AG08395 (cell line): ENCODE data around the gene SRF.

Experiments
- DNase-seq: peaks from one replicate; pipeline ENCODE4 v3.0.0; 2012; ENCODE audit warnings: mixed read lengths, low spot score

SRF gene

DNA sequence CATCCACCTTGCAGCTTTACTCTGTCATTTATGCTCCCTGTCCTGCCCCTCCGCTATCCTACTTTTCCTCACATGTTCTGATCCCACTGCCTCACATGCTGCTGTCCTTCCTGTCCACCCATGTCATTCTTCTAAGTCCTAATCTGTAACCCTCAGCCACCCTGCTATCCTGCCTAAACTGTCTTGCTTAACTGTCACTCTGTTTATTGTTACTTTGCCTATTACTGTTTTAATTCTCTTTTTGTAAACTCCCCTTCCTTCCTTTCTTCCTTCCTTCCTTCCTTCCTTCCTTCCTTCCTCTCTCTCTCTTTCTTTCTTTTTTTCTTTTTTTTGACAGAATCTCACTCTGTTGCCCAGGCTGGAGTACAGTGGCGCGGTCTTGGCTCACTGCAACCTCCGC is 12.4 kb downstream of the SRF start:
- no peak for DNase-seq

DNA sequence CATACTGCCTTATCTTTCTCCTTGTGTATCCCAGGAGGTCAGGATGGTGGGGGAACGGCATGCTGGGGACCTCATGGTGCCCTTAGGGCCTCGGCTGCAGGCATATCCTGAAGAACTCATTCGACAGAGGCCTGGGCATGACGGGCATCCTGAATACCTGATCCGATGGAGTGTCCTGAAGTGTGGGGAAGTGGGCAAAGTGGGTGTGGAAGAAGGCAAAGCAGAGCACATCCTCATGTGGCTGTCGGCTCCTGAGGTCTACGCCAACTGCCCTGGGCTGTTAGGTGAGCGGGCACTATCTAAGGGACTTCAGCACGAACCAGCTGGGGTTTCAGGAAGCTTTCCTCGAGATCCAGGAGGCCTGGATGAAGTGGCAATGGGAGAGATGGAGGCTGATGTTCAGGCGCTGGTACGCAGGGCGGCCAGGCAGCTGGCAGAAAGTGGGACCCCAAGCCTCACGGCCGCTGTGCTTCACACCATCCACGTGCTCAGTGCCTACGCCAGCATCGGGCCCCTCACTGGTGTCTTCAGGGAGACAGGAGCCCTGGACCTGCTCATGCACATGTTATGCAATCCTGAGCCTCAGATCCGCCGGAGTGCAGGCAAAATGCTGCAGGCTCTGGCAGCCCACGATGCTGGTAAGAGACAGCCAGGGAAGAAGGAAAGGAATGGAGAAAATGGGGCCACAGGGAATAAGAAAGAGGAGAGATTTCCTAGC is 13.4 kb downstream of the SRF start:
- DNase-seq = no peak

DNA sequence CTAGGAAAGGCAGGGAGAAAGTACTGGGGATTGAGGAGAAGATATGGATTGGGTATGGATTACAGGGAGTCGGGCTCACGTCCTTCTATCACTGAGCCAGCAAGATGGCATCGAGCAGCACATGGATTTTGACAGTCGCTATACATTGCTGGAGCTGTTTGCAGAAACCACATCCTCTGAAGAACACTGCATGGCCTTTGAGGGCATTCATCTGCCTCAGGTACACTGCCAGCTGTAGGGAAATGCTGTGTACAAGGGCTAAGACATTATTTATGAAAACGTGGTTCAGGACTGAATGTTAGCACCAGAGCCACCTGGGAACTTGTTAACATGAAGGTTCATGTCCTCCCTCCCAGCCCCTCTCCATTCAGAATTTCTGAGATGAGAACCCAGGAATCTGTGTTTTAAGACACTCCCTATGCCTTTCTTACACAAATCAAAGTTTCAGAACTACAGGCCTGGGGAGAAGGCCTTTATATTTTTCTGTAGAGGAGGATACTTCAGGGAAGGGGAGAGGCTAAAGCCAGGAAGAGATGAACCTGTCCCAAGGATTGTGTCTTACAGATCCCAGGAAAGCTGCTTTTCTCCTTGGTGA is 14.4 kb downstream of the SRF start:
- DNase-seq = no peak

DNA sequence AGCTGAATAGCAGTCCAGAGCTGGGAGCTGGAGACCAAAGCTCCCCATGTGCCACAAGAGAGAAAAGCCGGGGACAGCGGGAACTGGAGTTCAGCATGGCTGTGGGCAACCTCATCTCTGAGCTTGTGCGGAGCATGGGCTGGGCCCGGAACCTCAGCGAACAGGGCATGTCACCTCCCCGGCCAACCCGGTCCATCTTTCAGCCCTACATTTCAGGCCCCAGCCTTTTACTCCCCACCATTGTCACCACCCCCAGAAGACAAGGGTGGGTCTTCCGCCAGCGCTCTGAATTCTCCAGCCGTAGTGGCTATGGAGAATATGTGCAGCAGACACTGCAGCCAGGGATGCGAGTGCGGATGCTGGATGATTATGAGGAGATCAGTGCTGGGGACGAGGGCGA is 14.9 kb downstream of the SRF start:
- DNase-seq = no peak

DNA sequence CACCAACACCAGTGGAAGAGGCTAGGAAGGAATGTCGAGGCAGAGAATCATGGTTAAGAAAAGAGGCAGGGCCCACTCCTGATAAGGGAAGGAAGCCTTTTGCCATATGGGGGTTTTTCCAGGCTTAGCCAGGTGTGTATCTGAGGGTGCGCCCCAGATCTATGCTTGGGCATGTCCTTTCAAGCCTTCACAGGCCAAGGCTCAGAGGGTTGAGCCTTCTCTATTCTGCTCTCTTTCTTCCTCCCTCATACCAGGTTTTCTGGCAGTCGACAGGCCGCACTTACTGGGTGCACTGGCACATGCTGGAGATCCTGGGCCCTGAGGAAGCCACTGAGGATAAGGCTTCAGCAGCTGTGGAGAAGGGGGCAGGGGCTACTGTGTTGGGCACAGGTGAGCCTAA is 15.6 kb downstream of the SRF start:
- DNase-seq = no peak

DNA sequence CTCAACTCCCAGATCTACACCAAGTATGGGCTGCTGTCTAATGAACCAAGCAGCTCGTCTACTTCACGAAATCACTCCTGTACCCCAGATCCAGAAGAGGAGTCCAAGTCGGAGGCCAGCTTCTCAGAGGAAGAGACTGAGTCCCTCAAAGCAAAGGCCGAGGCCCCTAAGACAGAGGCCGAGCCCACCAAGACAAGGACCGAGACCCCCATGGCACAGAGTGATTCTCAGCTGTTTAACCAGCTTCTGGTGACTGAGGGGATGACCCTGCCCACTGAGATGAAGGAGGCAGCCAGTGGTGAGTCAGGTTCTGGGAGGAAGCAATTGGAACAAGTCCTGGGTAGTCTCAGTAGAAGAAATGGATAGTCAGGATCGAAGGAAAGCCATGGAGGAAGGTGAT is 16.8 kb downstream of the SRF start:
- no peak for DNase-seq

DNA sequence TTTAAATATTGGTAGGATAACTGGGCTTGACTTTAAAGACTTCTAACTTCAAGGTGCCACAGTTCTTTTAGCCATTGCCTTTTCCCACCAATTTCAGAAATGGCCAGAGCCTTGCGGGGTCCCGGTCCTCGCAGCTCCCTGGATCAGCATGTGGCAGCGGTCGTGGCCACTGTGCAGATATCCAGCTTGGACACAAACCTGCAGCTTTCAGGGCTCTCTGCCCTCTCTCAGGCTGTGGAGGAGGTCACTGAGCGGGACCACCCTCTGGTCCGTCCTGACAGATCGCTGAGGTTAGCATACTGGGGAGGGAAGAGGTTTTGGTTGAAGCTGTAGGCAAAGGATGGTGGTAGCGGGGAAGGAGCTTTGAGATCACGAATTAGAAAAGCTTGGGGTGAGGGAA is 17.4 kb downstream of the SRF start:
- DNase-seq = no peak

DNA sequence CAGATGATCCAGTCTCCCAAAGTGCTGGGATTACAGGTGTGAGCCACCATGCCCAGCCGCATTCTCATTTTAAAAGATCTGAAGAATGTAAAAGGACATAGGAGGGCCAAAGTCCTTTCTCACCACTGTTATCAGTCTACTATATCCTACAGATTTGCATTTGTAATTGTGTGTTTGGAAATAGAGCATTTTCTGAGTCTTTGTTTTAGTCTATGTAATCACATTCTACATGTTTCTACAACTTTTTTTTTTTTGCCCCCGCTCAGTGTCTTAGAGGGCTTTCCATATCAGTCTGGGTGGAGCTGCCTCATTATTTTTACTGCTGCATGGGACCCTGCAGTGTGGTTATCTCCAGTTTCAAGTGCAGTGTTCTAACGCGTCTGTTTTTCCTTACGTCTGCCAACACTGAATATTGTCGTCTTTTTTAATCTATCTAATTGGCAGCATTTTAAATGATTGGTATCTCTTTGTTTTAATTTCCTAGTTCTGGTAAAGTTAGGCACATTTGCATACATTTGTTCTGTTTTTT is 18.8 kb downstream of the SRF start:
- no peak for DNase-seq

DNA sequence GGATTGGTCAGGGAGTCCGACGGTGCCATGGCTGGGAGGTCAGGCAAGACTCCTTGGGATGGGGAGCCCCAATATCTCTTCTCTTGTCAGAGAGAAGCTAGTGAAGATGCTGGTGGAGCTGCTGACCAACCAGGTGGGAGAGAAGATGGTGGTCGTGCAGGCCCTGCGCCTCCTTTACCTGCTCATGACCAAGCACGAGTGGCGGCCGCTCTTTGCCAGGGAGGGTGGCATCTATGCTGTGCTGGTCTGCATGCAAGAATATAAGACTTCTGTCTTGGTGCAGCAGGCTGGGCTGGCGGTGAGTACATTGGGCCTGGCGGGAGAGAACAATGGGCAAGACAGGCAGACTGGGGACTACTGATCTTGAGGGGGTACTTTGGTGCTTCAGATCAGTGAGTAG is 21.8 kb downstream of the SRF start:
- DNase-seq = no peak

DNA sequence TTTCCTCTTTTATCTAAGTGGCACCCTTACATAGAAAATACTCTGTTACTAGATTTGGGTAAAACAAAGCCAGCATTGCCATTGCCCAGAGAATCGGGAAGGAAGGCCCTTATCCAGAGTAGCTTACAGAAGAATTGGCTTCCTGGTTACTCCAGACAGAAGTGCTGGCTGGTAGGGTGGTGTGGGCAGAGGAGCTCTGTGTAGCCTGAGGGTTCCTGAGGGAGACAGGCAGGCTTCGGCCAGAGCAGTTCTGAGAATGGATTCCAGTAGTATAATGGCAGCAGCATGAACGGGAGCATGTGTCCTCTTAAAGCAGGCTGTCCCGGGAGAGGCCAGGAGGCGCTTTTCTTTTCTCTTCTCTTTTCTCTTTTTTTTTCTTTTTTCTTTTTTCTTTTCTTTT is 22.9 kb downstream of the SRF start:
- no peak for DNase-seq

DNA sequence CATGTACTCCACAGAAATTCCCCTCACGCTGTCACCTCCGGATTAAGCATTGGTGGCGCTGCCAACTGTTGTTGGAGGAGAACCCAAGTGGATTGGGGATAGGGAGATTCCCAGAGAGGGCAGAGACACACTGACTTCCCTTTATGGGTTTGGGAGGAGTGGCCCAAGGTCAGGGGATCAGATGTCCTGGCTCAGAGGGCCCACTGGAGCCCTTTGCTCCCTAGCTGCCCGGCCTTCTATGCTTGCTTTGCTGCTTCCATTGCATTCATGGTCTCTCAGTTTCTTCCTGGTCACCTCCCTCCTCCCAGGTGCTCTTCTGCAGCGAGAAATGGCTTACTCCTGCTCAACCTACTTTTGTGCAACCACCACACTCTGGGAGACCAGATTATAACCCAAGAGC is 25.3 kb downstream of the SRF start:
- no peak for DNase-seq

DNA sequence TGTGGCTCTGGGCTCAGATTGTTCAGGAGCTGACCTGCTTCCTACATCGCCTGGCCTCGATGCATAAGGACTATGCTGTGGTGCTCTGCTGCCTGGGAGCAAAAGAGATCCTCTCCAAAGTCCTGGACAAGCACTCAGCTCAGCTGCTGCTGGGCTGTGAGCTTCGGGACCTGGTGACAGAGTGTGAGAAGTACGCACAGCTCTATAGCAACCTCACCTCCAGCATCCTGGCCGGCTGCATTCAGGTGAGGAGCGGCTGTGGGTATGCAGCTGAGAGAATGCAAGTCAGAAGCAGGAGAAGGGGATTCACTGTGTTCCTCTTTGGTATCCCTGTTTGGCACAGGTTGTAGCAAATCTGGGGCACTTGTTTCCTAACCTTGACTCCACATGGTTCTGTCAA is 28.8 kb downstream of the SRF start:
- no peak for DNase-seq

DNA sequence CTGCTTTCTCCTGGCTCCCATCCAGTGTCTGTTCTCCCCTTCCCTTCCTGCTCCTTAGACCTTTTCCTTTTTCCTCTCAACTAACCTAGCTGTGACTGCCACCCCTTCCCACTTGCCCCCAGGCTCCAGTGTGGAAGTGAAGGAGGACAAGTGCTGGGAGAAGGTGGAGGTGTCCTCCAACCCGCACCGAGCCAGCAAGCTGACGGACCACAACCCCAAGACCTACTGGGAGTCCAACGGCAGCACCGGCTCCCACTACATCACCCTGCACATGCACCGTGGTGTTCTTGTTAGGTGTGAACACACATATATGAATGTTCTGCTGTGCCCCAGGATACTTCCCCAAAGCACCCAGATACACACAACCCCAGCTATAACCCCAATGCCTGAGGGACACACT is 29.5 kb downstream of the SRF start:
- DNase-seq = no peak

DNA sequence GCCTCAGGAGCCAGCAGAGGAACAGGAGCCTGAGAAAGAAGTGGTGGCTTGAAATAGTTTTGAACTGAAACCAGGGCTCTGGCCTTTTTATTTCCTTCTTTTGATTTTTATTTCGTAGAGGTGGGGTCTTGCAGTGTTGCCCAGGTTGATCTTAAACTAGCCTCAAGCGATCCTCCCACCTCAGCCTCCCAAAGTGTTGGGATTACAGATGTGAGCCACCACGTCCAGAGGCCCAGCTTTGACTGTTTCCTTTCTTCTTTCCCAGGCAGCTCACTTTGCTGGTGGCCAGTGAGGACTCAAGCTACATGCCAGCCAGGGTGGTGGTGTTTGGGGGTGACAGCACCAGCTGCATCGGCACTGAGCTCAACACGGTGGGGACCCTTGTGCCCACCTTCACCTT is 31.4 kb downstream of the SRF start:
- no peak for DNase-seq

DNA sequence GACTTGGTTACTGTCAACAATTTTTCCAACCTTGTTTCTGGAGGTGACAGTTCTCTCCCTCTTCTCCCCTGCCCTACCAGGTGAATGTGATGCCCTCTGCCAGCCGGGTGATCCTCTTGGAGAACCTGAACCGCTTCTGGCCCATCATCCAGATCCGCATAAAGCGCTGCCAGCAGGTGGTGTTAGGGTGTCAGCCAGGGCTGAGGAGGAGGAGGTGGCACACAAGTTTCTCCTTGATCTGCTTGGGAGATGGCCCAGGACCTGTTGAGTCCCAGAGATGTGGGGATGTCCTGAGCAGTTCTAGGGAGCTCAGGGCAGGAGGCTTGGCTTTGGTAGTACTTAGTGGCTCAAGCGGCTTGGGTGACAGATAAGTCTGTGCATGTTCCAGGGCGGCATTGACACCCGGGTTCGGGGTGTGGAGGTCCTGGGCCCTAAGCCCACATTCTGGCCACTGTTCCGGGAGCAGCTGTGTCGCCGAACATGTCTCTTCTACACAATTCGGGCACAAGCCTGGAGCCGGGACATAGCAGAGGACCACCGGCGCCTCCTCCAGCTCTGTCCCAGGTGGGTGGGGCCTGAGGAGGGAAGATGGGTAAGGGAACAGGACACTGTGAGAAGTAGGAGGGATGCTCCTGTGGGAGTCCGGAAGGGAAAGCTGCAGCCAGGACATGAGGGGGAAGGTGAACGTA is 32.1 kb downstream of the SRF start:
- DNase-seq = no peak

DNA sequence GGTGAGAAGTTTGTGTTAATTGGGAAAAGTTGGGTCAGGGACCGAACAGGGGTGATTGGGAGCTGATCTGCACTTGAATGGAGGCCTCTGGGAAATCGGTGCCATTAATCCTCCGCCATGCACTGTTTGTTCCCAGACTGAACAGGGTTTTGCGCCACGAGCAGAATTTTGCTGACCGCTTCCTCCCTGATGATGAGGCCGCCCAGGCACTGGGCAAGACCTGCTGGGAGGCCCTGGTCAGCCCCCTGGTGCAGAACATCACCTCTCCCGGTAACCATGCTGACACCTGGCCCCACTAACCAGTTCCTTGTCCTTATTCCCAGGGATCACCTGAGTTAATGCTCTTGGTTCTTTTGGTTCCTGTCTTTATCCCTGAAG is 32.6 kb downstream of the SRF start:
- DNase-seq = no peak

DNA sequence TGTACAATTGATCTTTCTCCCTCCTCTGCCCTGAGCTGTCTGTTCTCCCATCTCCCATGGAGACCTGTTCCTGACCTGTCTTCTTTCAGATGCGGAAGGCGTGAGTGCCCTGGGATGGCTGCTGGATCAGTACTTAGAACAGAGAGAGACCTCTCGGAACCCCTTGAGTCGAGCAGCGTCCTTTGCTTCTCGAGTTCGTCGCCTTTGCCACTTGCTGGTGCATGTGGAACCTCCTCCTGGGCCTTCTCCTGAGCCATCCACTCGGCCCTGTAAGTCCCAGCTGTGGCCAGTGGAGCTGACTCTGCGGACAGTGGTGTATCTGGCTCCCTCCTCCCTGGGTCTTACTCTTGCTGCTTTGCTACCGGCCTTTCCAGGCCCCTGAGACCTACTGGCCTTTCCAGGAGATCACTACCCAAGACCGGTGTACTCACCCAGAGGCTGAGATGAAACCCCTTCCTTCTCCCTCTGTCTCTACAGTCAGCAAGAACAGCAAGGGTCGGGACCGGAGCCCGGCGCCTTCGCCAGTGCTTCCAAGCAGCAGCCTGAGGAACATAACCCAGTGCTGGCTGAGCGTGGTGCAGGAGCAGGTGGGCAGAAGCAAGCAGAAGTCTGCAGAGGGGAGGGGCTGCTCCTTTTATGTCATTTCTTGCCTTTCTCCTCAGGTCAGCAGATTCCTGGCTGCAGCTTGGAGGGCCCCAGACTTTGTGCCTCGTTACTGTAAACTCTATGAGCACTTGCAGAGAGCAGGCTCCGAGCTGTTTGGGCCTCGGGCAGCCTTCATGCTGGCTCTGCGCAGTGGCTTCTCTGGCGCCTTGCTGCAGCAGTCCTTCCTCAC is 33.4 kb downstream of the SRF start:
- DNase-seq = no peak

DNA sequence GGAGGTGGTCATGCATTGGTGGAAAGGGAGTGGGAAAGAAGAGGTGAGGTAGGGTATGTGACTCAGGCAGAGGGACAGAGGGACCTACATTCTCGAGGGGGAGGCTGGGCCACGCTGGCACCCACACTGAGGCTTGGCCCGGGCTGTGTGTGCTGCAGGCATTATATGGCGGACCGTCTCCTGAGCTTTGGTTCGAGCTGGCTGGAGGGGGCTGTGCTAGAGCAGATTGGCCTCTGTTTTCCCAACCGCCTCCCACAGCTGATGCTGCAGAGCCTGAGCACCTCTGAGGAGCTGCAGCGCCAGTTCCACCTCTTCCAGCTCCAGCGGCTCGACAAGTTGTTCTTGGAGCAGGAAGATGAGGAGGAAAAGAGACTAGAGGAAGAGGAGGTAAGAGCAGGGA is 34.8 kb downstream of the SRF start:
- no peak for DNase-seq

DNA sequence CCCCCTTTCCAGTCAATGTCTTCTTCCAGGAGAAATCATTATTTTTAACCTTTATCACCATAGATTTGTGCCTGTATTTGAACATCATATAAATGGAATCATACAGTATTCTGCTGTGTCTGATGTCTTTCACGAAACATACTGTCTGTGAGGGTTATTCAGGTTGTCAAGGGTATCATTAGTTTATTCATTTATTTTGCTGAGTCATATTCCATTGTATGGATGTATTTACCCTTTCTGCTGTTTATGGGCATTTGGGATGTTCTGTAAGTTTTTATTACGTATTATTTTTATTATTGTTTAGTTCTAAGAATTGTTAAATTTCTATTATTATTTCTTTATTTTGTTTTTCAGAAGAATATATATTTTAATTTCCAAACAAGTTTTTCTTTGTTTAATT is 36.2 kb downstream of the SRF start:
- no peak for DNase-seq

DNA sequence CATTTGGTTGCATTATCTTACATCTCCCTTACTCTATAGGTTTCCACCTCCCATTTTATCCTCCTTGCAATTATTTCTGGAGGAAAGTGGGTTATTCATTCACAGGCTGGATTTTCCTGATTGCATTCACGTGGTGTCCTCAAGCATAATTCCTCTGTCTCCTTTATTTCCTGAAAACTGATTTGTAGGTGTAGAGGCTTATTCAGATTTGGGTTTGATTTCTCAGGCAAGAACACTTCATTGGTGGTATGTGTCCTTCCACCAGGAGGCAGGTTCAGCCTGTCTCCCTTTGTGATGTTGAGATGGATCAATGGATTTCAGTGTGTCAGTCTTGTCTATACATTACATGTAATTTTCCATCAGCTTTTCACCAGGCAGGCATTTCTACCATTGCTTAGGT is 40.9 kb downstream of the SRF start:
- DNase-seq = no peak

DNA sequence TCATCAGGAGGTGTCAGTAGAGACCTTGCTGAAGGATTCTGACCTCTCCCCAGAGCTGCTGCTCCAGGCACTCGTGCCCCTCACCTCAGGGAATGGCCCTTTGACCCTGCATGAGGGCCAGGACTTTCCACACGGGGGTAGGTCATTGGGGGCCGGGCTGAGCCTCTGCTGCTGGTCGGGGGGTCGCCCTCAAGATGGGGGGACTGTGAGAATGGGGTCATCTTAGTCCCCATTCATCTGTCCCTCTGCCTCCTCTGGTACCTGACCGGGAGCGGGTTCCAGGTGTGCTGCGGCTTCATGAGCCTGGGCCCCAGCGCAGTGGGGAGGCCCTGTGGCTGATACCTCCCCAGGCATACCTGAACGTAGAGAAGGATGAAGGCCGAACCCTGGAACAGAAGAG is 42.4 kb downstream of the SRF start:
- no peak for DNase-seq

DNA sequence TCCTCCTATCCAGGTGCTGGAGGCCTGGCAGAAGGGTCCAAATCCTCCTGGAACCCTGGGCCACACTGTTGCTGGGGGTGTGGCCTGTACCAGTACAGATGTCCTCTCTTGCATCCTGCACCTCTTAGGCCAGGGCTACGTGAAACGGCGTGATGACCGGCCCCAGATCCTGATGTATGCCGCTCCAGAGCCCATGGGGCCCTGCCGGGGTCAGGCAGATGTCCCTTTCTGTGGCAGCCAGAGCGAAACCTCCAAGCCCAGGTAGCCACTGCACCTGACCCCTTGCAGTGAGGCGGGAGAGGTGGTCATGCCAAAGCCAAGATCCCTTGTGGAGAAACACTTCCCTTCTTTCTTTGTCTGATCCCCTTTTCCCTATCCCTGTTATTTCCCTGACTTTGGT is 44.0 kb downstream of the SRF start:
- DNase-seq = no peak

DNA sequence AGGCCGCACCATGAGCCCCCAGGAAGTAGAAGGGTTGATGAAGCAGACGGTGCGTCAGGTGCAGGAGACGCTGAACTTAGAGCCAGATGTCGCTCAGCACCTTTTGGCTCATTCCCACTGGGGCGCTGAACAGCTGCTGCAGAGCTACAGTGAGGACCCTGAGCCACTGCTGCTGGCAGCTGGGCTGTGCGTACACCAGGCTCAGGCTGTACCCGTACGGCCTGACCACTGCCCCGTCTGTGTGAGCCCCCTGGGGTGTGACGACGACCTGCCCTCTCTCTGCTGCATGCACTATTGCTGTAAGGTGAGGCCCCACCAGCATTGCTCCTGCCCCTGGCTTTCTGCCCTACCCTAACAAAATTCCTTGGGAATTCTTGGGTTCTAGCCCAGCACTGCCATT is 45.1 kb downstream of the SRF start:
- no peak for DNase-seq
